NCI-H2196 treated with DMSO at 0.1 percent for 48 hours (cell line): Measurements from ENCODE around the gene GUCY2D.

Experiments used
- DNase-seq: peaks from one replicate; lab custom pipeline; 2025; ENCODE audit not compliant: unreplicated experiment; lab: John Stamatoyannopoulos, UW

Gene GUCY2D

GRCh38 chr17:8063761-8064534 is 61.5 kb downstream of the GUCY2D start:
- DNase-seq, result no peak

DNA sequence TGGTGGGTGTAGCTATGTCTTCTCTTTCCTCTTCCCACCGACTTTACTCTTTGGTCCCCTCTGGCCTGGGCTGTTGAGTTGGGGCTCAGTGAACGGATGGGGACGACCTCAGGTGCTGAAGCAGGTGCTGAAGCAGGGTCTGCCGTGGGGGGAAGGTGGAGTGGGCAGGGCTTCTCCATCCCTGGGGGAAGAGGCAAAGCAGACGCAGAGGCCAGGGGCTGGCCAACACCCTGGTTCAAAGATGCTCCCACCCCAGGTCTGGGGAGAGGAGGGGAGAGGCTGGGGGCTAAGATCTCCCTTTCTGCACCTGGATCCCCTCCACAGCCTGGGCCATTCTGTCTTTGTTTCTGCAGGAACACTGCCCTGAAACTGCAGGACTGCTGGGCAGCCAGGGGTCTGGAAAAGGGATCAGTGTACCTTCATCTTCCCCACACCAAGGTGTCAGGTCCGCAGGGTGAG is 62.2 kb downstream of the GUCY2D start:
- no peak for DNase-seq

DNA sequence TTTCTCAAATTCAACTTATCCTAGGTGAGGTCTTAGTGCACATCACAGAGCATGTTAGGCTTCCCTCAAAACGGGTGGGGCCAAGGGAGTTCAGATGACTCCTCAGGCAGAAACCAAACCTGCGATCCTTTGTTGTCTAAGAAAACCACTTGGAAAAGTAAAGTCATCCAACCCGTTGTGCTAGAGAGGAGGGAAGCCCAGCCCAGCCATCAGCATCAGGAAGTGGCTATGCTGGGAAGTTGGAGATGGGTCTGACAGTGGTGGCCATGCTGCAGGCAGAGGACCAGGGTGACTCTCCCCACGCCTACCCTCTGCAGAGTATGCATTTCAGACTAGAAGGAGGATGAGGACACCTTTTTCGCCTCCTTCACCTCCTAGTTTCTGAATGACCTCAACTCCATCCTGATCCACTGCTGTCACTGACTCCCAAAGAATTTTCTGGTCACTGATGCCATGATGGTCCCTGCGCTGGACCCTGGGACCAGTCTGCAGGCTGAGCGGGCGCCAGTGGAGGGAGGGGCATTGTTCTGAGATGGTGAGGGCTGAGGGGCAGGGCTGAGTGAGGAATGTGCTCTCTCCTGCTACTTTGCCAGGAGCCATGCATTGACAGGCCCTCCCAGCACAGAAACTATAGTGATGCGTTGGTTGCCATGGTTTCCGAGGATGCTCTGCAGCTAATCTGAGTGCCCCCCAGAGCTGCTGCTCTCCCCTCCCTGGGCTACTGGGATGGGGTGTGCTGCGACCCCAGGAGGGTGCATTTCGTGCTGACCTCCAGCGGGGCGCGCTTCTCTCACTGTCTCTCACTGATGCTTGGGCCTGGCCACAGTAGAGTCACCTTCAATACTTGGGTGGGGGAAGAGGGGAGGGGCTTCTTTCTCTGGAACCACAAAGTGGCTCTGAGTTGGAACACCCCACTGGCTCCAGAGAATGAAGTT is 64.7 kb downstream of the GUCY2D start:
- no peak for DNase-seq

DNA sequence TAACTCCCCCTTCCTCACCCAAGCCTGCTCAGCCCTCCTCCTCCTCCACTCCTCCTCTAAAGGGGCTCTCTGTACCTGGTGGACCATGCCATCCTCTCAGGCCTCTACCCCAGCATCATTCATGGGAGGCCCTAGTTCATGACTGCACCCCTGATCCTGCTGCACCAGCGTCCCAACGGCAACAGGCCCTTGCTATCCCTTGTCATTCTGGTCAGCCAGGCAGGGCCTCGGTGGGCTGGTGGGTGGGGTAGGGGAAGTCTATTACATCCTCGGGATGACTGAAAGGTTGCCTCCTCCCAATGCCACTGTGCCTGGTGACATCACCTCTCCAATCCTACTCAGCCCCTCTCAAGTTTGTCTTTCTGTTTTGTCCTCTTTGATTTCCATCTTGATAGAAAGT is 65.4 kb downstream of the GUCY2D start:
- DNase-seq, result no peak

GRCh38 chr17:8068736-8069586 is 66.5 kb downstream of the GUCY2D start:
- no peak for DNase-seq

DNA sequence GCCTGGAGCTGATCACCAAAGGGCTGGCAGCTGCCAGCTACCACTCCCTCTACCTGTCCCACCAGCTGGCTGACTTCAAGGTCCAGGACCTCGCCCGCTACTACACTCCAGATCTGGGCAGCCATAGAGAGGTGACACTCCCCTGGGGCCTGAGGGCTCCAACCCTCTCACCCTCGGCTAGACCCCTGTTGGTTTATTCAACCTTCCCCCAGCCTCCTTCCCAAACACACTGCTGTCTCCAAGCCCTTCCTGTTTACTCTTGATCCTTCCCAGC is 67.1 kb downstream of the GUCY2D start:
- no peak for DNase-seq
